HFFc6 (cell line): ENCODE measurements around the gene PITPNM1. TPM values are rescaled to one million over a fixed set of nuclear protein-coding genes. Genes with fewer than 3 reads are reported as not detected.

ENCODE experiments used
- DNase-seq: peaks from one replicate; pipeline ENCODE4 v3.0.0-alpha.2; 2018
- H3K27ac Mint-ChIP-seq: 2 replicates; pipeline ENCODE4 v1.8.0; 2020; ENCODE audit warnings: mild to moderate bottlenecking, mixed read lengths
- H3K27me3 Mint-ChIP-seq: 2 replicates; pipeline ENCODE4 v1.8.0; 2021; ENCODE audit warnings: mild to moderate bottlenecking, moderate library complexity, mixed read lengths; ENCODE audit not compliant: insufficient read depth
- H3K36me3 Mint-ChIP-seq: 2 replicates; pipeline ENCODE4 v1.8.0; 2021; ENCODE audit warnings: low read depth, mixed read lengths
- H3K4me1 Mint-ChIP-seq: 2 replicates; pipeline ENCODE4 v1.8.0; 2020; ENCODE audit warnings: low read depth, mixed read lengths
- H3K4me3 Mint-ChIP-seq: 2 replicates; pipeline ENCODE4 v1.8.0; 2020; ENCODE audit warnings: mild to moderate bottlenecking, moderate library complexity, mixed read lengths
- H3K9me3 Mint-ChIP-seq: 2 replicates; pipeline ENCODE4 v1.8.0; 2020; ENCODE audit warnings: mild to moderate bottlenecking, mixed read lengths
- microRNA-seq: library from miRNA; unstranded; fragments of <30 nt; microRNA quantifications from one replicate; pipeline ENCODE4, GENCODE V29; 2019
- total RNA-seq, 6 experiments: library from RNA; stranded (reverse); fragmentation: NEBNext Ultra II Directional; extraction: Animal tissue kit (Norgen Biotek cat#: 25700); gene quantifications; 2 replicates in 1 of 6; 3 replicates in 5 of 6; pipeline ENCODE4 v1.2.3, GENCODE V29; 2021
- TF ChIP-seq, protein P1 (sequence below): fragments of 200-600 bp; sonication (generic); IDR thresholded peaks from 2 replicates; pipeline ENCODE4 v1.5.0; 2021; ENCODE audit warnings: antibody characterized with exemption, mild to moderate bottlenecking

The PITPNM1 gene
- total RNA-seq, 6 experiments from 2014 or later: 19.6 to 30.3 (median 23.5) TPM

DNA sequence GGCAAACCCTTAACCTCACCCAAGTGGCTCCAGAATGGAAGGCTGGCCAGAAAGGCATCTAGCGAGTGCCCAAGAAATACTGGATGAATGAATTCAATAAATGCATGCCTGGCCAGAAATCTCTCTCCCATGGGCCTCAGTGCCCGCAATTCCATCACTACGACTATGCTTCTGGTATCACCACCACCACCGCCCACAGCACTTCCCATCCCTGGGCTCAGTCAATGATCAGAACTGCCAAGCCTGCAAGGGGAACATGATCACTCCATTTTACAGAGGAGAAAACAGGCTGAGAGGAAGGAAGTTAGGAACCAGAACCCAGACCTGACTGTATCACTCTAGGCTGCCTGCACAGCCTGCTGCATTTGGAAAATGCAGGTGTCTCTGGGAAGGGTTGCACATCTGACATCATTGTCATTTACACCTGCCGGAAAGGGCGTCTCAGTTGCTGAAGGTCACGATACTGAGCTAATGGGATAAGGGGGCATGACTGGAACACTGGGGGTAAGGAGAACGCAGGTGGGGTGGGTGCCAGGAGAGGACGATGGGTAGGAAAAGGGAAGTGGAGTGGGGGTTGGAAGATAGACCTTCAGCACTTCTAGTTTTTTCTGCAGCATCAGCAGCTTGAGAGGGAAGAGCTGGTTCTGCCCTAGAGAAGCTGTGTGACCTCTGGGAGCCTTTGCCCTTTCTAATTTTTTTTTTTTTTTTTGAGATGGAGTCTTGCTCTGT, 55.9 kb downstream of the PITPNM1 start:
- Mint-ChIP-seq H3K27ac (no peak overlapping the region), H3K9me3 (no peaks in the 10 kb centered on the region), H3K4me1 (no peaks in the 10 kb centered on the region), H3K36me3 (no peaks in the 10 kb centered on the region), H3K4me3 (no peak overlapping the region), H3K27me3 (peaks cover 18% of the 10 kb centered on the region)
- TF ChIP-seq, protein P1, sequence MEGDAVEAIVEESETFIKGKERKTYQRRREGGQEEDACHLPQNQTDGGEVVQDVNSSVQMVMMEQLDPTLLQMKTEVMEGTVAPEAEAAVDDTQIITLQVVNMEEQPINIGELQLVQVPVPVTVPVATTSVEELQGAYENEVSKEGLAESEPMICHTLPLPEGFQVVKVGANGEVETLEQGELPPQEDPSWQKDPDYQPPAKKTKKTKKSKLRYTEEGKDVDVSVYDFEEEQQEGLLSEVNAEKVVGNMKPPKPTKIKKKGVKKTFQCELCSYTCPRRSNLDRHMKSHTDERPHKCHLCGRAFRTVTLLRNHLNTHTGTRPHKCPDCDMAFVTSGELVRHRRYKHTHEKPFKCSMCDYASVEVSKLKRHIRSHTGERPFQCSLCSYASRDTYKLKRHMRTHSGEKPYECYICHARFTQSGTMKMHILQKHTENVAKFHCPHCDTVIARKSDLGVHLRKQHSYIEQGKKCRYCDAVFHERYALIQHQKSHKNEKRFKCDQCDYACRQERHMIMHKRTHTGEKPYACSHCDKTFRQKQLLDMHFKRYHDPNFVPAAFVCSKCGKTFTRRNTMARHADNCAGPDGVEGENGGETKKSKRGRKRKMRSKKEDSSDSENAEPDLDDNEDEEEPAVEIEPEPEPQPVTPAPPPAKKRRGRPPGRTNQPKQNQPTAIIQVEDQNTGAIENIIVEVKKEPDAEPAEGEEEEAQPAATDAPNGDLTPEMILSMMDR: no peak
- no peak for DNase-seq

DNA sequence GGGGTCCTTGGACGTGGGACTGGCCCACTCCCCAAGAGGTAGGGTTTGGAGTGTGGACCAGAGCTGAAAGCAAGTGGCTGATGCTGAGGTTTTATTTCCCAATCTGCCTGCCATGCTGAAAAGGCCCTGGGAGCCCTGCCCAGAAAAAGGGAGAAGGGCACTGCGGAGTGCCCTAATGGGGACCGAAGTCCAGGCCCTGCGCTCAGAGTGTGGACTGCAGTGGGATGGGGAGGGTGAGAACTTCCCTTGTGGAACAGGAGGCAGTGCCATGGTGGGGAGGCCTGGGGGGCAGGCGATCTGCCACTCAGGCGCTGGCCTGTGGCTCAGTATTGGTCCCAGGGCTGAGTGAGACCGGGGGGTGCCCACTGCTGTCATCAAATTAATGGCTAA, 56.9 kb downstream of the PITPNM1 start:
- TF ChIP-seq, protein P1: no peak
- peaks cover 18% of the 10 kb centered on the region for H3K27me3 Mint-ChIP-seq
- DNase-seq: no peak
- no peaks in the 10 kb centered on the region for H3K36me3 Mint-ChIP-seq
- H3K27ac Mint-ChIP-seq: no peak overlapping the region
- H3K4me1 Mint-ChIP-seq: no peaks in the 10 kb centered on the region
- no peaks in the 10 kb centered on the region for H3K9me3 Mint-ChIP-seq
- H3K4me3 Mint-ChIP-seq: no peak overlapping the region

DNA sequence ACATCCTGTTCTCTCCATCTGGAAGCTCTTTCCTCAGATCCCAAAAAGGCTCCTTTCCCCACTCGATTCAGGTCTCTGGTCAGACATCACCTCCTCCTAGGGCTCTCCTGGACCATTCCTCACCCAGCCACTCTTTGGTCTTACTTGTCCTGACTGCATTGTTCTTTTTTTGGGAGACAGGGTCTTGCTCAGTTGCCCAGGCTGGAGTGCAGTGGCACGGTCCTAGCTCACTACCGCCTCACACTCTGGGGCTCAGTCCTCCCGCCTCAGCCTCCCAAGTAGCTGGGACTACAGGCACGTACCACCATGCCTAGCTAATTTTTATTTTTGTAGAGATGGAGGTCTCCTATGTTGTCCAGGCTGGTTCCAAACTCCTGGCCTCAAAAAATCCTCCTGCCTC, 59.6 kb downstream of the PITPNM1 start:
- Mint-ChIP-seq H3K27ac (no peak overlapping the region), H3K36me3 (no peaks in the 10 kb centered on the region; the same call in 1 of the 2 replicates), H3K4me1 (peaks cover 10% of the 10 kb centered on the region; the same call in 1 of the 2 replicates), H3K4me3 (no peak overlapping the region), H3K9me3 (no peaks in the 10 kb centered on the region), H3K27me3 (peaks cover 12% of the 10 kb centered on the region)
- DNase-seq: no peak
- TF ChIP-seq, protein P1: no peak

DNA sequence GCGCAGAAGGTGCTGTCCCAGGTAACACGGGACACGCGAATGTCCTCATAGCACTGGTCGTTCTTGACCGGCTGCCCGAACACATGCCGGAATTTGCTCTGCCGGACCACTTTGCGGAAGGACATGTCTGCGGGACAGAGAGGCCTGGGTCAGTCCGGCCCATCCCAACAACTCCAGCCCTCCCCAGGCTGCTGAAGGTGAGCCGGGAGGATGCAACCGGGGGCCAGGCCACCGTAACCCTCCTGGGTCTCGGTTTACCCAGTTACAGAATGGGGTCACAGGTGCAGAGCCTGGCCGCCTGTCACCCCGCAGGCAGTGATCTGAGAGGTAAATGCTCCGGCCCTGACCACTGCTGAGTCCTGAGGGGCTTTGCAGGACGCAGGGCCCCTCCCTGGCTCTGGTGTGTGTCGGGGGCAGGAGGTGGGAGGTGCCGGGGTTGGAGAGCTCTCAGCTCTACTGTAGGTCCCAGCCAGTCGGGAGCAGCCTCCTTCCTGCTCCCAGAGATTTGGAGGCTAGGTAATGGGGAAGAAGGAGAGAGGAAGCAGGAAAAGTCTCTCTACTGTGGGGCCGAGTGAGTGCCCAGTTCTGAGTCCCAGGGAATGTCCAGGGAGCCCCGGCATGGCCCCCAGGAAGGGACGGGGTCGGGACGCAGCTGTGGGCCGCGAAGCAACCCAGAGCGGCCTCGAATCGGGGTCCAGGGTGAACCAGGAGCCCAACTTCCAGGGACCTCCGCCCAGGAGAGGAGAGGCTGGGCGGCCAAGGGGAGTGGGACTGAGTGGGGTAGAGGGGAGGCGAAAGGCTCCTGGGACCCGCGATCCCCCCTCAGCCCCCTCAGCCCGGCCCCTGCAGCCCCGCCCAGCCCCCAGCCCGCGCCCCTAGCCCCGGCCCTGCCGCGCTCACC, 62.4 kb downstream of the PITPNM1 start:
- TF ChIP-seq, protein P1: no peak
- peaks cover 7% of the 10 kb centered on the region; the same call in 1 of the 2 replicates for H3K27me3 Mint-ChIP-seq
- H3K36me3 Mint-ChIP-seq: no peaks in the 10 kb centered on the region; the same call in 1 of the 2 replicates
- H3K27ac Mint-ChIP-seq: peak overlapping the region; percentile 76
- DNase-seq: no peak
- H3K4me3 Mint-ChIP-seq: peak overlapping the region; percentile 91
- H3K4me1 Mint-ChIP-seq: peaks cover 10% of the 10 kb centered on the region; the same call in 1 of the 2 replicates
- H3K9me3 Mint-ChIP-seq: no peaks in the 10 kb centered on the region

Small RNA genes lying within 50 kb of the gene (microRNA-seq; reads per million reads assigned to microRNA genes)
- not detected for gene MIR6752

Other genes starting within 250 kb of the PITPNM1 start
- 10 to 100 TPM; 26.2 to 35.5 (median 32.1) TPM for gene GRK2, start 238.9 kb downstream of the PITPNM1 start, total RNA-seq
- gene ANKRD13D, start 216.1 kb downstream of the PITPNM1 start, total RNA-seq: 10 to 100 TPM; 24.7 to 34.6 (median 26.4) TPM
- 10 to 100 TPM; 17.0 to 28.7 (median 22.6) TPM for gene SSH3, start 201.8 kb downstream of the PITPNM1 start, total RNA-seq
- 10 to 100 TPM; 69.1 to 80.7 (median 70.9) TPM for gene POLD4, start 151.8 kb downstream of the PITPNM1 start, total RNA-seq
- gene CLCF1, start 131.8 kb downstream of the PITPNM1 start, total RNA-seq: 10 to 100 TPM in 4 of 6 experiments, 1 to 10 TPM in 2; 8.9 to 12.8 (median 10.5) TPM
- gene RAD9A, start 113.4 kb downstream of the PITPNM1 start, total RNA-seq: 10 to 100 TPM in 1 of 6 experiments, 1 to 10 TPM in 5; 7.6 to 10.3 (median 8.8) TPM
- gene PPP1CA, start 103.5 kb downstream of the PITPNM1 start, total RNA-seq: 100 to 1,000 TPM; 162 to 191 (median 180) TPM
- not detected for gene TBC1D10C, start 101.3 kb downstream of the PITPNM1 start, total RNA-seq
- gene CARNS1, start 89.7 kb downstream of the PITPNM1 start, total RNA-seq: under 1 TPM in 5 of 6 experiments, not detected in 1; 0.05 to 0.14 (median 0.06) TPM
- gene RPS6KB2, start 76.9 kb downstream of the PITPNM1 start, total RNA-seq: 10 to 100 TPM; 51.5 to 58.4 (median 55.8) TPM
- under 1 TPM in 3 of 6 experiments, not detected in 3; 0.35 to 0.50 (median 0.40) TPM for gene PTPRCAP, start 67.7 kb downstream of the PITPNM1 start, total RNA-seq
- gene CORO1B, start 61.9 kb downstream of the PITPNM1 start, total RNA-seq: 100 to 1,000 TPM in 5 of 6 experiments, 10 to 100 TPM in 1; 98.8 to 127 (median 108) TPM
- not detected for gene GPR152, start 52.6 kb downstream of the PITPNM1 start, total RNA-seq
- not detected for gene CABP4, start 50.0 kb downstream of the PITPNM1 start, total RNA-seq
- gene TMEM134, start 36.1 kb downstream of the PITPNM1 start, total RNA-seq: 10 to 100 TPM; 28.5 to 43.7 (median 32.2) TPM
- 10 to 100 TPM; 53.0 to 59.4 (median 55.1) TPM for gene AIP, start 22.3 kb downstream of the PITPNM1 start, total RNA-seq
- gene CDK2AP2, start 2.8 kb upstream of the PITPNM1 start, total RNA-seq: 10 to 100 TPM; 29.3 to 36.0 (median 31.5) TPM
- not detected for gene CABP2, start 18.1 kb upstream of the PITPNM1 start, total RNA-seq
- 100 to 1,000 TPM; 497 to 569 (median 512) TPM for gene GSTP1, start 78.4 kb upstream of the PITPNM1 start, total RNA-seq
- gene NDUFV1, start 101.6 kb upstream of the PITPNM1 start, total RNA-seq: 100 to 1,000 TPM; 130 to 150 (median 135) TPM
- 1 to 10 TPM; 2.0 to 3.0 (median 2.6) TPM for gene NUDT8, start 124.6 kb upstream of the PITPNM1 start, total RNA-seq
- gene TBX10, start 134.4 kb upstream of the PITPNM1 start, total RNA-seq: not detected
- not detected for gene ACY3, start 145.4 kb upstream of the PITPNM1 start, total RNA-seq
- not detected for gene ALDH3B2, start 169.3 kb upstream of the PITPNM1 start, total RNA-seq